Stimulated activated CD4-positive, alpha-beta T cell treated with anti-CD3 and anti-CD28 coated beads, Interleukin-2, amount 100 ng/mL, for 4 hours (primary cell): ENCODE results near the gene MED22.

ENCODE experiments used
- DNase-seq: peaks from one replicate; pipeline ENCODE4 v3.0.0-alpha.2; 2020; ENCODE audit warnings: low read depth

The MED22 gene

GRCh38 chr9:133355881-133356357 is 8.0 kb upstream of the MED22 start:
- DNase-seq: no peak

- no peak for DNase-seq
Measured at GRCh38 chr9:133354766-133355165, 6.8 kb upstream of the MED22 start.

- DNase-seq: no peak
Measured at GRCh38 chr9:133353548-133353947, 5.6 kb upstream of the MED22 start.

- DNase-seq: no peak
Measured at GRCh38 chr9:133352635-133353340, 4.9 kb upstream of the MED22 start.

GRCh38 chr9:133351908-133352634 is 4.1 kb upstream of the MED22 start:
- no peak for DNase-seq

- DNase-seq: no peak
Measured at GRCh38 chr9:133351526-133351907, 3.6 kb upstream of the MED22 start.

- DNase-seq: no peak
Measured at GRCh38 chr9:133349965-133350616, 2.2 kb upstream of the MED22 start.

- no peak for DNase-seq
Measured at GRCh38 chr9:133348718-133349573, 1.0 kb upstream of the MED22 start.

- no peak for DNase-seq
Measured at GRCh38 chr9:133347515-133347984, 381 bp downstream of the MED22 start.

GRCh38 chr9:133346021-133346785 is 1.7 kb downstream of the MED22 start:
- no peak for DNase-seq

GRCh38 chr9:133345596-133345995 is 2.3 kb downstream of the MED22 start:
- DNase-seq: no peak

GRCh38 chr9:133344979-133345378 is 3.0 kb downstream of the MED22 start:
- DNase-seq: no peak

- no peak for DNase-seq
Measured at GRCh38 chr9:133344071-133344470, 3.9 kb downstream of the MED22 start.

- no peak for DNase-seq
Measured at GRCh38 chr9:133342570-133342969, 5.4 kb downstream of the MED22 start.

- DNase-seq: no peak
Measured at GRCh38 chr9:133342069-133342406, 5.9 kb downstream of the MED22 start.

- DNase-seq: no peak
Measured at GRCh38 chr9:133341369-133342068, 6.4 kb downstream of the MED22 start.

- DNase-seq: no peak
Measured at GRCh38 chr9:133340916-133341315, 7.0 kb downstream of the MED22 start.

- no peak for DNase-seq
Measured at GRCh38 chr9:133340256-133340655, 7.7 kb downstream of the MED22 start.

- DNase-seq: no peak
Measured at GRCh38 chr9:133339641-133340040, 8.3 kb downstream of the MED22 start.

- peak; percentile 91 for DNase-seq
Measured at GRCh38 chr9:133335924-133336811, 11.8 kb downstream of the MED22 start, which contains the start of gene SURF6. TSS of gene SURF6 (minus strand) at chr9:133336188. CDS start at chr9:133336132, 56 bp downstream.
